ENCODE results near the gene CSTB.

Gene CSTB

DNA sequence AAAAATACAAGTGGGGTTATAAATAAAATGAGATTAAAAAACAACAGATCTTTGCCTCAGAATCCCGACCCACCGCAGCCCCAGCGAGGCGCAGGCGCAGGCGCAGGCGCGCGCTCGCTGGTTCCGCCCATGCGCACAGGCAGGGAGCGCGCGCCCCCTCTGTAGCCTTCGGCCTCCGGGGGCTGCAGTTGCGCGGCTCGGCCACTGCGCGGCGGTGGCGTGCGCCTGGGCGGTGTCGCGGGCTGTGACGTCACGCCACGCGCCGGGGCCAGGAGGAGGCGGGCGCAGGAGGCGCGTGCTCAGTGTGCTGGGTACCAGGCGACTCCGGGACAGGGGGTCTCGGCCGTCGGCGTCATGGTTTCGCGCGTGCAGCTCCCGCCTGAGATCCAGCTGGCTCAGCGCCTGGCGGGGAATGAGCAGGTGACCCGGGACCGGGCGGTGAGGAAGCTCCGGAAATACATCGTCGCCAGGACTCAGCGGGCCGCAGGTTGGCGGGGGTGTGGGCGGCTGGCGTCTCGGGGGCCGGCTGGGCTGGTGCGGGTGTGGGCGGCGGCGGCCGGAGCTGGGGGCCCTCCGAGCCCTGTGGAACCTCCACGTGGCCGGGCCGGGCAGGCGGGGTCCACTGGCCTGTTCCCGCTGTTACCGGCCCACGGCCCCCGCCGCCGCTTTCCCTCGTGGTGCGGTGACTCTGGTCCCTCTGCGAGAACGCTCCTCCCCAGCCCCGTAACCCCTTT lies 13.3 kb upstream of the CSTB start, which contains the start of gene RRP1:
Gene RRP1 (plus strand): TSS at position 302 of the 734 bp plus-strand sequence. CDS start 53 bp downstream, at position 355.
- peak; percentile 32 for DNase-seq

DNA sequence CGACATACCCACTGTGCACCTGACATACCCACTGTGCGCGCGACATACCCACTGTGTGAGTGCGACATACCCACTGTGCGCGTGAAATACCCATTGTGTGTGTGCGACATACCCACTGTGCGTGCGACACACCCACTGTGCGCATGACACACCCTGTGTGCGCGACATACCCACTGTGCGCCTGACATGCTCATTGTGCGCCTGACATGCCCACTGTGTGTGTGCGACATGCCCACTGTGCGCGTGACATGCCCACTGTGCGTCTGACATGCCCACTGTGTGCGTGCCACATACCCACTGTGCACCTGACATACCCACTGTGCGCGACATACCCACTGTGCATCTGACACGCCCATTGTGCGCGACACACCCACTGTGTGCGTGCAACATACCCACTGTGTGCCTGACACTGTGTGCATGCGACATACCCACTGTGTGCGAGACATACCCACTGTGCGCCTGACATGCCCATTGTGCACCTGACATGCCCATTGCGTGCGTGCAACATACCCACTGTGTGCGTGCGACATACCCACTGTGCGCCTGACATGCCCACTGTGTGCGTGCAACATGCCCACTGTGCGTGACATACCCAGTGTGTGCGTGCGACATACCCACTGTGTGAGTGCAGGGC lies 10.8 kb upstream of the CSTB start:
- DNase-seq, result no peak

DNA sequence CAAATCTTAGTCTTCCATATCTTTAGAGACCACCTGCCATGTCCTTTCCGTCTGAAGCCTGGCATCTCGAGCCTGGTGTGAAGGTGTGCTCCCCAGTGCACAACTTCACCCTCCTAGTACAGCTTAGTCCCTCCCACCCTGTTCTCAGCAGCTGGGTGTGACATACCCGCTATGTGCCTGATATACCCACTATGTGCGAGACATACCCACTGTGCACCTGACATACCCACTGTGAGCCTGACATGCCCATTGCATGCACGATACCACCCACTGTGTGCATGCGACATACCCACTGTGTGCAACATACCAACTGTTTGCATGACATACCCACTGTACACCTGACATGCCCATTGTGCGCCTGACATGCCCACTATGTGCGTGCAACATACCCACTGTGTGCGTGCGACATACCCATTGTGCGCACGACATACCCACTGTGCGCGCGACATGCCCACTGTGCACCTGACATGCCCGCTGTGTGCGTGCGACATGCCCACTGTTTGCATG lies 10.2 kb upstream of the CSTB start:
- DNase-seq, result no peak

DNA sequence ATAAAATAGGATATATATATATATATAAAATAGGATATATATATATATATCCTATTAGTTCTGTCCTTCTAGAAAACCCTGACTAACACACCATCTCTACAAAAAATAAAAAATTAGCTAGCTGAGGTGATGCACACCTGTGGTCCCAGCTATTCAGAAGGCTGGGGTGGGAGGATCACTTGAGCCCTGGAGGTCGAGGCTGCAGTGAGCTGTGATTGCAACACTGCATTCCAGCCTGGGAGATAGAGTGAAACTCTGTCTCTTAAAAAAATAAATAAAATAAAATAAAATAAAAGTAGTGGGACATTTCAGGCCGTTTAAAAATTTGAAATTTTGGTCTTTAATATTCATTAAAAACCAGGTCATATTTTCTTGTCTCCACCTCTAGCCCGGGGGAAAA lies 9.0 kb upstream of the CSTB start:
- no peak for DNase-seq

DNA sequence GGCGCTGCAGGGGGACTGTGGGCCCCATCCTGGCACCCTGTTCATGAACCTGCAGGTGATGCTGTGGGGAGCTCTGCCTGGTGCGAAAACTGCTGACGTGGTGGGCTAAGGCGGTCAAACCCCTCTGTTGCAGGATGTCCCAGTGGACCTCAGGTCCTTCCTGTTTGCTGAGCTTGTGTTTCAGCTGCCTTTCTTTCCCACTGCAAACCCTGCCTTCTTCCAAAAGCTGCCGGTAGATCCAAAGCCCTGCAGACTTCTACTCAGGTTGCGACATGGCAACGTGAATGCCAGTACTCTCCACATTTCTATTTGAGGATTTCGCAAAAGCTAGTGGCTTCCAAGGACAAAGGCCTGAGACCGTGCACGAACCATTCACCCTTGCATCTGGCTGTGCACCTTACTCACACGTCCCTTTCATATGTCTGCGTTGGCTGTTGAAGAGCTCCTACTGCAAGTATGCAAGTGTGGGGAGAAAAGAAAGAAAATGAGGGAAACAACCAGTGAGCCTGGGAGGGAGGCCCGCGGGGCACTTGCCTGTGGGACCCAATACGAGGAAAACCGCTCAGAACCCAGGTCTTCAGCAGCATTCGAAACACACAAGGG lies 7.1 kb upstream of the CSTB start:
- DNase-seq, result no peak

DNA sequence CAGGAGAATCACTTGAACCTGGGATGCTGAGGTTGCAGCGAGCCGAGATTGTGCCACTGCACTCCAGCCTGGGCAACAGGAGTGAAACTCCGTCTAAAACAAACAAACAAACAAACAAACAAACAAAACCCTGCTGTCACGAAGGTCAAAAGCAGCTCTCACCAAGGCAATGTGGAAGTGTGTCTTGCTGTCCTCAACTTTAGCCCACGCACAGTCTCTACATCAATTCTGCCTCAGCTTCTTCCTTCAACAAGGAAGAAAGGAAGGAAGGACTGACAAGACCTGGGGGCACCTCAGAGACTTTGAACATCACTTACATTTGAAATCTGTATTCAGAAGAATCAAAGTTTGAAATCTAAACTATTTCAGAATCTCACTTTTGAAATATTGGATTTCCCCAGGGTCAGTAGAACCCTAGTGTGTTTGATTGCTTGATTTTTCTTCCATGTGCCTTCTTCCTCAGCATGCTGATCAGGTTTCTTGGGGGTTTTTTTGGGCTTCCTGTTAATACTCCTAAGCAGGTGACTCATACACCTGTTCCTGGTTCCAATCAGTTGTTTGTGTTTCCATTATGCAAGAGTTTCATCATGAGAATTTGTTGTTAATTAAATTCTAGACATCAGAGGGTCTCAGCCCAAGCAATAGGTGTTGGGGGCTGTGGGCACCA lies 6.5 kb upstream of the CSTB start:
- DNase-seq, result no peak

DNA sequence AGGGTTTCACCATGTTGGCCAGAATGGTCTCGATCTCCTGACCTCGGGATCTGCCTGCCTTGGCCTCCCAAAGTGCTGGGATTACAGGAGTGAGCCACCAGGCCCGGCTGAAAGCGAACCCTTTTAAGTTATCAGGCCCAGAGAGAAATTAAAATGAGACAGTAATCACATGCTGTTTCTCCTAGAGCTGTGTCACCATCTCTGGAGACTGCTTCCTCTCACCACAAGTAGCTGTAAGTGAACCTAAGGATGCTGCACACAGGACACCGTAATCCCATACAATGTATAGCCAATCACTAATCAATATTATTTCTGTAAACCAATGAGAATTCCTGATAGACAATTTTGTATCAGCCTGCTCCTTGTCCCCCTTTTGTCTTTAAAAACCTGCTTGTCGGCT lies 5.7 kb upstream of the CSTB start:
- DNase-seq, result no peak

DNA sequence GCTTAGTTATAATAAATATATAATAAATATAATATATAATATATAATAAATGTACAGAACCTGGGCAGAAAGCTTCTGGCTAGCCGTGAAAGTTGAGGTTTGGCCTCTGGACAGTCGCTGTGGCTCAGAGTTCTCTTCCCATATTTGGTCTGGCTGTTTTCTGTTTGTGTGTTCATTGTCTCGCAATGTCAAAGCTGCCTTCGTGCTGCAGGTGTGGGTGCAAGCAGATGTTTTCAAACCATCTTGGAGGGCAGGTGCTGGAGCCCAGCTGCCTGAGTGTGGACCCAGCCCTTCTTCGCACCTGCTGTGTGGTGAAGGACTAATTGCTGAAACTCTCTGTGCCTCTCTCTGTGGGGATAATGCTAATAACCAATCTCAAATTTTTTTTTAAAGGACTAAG lies 3.6 kb upstream of the CSTB start:
- no peak for DNase-seq

DNA sequence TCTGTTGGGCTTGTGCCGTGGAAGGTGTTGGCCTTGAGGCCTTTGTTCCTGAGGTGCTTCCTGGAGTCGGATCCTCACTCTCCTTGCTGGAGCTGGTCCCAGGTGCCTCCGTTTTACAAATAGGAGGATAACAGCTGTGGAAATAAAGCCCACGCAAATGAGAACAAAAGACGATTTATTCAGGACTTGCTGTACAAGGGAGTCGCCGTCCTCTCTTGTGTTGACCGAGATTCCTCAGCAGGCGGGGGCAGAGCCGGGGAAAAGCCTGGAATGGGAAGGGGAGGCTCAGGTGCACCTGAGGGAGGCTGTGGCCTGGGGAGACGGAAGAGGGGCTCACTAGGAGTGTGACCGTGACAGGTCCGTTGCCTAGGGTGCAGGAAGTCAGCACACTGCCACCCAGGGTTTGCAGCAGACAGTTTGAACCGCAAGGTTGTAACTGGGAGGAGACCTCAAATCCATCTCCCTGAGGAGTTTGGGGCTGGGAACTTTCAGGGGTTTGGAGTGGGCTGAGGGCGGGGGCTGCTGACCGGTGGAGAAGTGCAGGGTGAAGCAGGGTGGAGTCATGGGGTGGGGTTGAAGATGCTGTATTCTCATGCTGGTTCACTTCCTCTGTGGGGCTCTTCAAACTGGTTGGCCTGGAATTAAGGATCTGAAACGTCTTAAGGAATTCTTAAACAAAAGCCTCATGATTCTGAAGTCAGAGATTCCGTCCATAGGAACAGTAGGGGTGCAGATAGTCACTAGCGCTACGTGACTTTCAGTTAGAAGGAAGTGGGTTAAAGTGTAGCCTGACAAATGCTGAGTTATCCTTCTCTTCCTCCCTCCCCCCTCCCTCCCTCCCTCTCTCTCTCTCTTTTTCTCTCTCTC lies 2.6 kb upstream of the CSTB start:
- DNase-seq, result no peak

DNA sequence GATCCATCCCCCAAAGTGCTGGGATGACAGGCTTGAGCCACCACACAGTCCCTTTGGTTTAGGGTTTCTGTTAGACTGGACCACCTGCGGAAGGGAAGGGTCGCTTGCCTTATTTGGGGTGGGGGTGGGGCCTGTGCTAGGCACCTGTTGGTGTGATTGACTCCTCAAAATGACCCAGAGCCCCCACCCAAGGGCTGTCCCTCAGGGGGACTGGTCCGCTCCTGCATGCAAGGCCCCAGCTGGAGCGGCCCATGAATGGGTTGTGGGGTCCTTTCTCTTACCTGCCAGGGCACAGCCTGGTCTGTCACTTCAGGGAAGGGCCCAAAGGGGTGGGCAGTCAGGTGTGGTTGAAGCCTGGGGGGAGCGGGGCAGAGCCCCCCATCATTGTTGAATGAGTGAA lies 1.8 kb upstream of the CSTB start:
- no peak for DNase-seq

DNA sequence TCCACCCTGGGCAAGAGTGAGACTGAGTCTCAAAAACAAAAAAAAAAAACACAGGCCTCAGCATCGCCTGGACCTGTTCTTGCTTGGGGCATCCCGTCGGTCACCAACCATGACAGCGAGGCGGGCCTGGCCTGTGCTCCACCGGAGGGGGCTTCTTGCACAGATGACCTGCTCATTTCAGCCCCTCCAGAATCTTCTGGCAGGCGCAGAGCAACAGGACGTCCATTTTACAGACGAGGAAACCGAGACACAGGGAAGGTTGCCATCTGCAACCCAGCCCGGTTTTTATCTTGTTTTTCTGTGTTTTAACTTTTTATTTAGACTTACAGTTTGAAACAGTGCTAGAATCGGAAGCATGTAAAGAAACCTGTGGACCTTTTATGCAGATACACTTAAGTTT lies 918 bp downstream of the CSTB start:
- DNase-seq, result no peak

DNA sequence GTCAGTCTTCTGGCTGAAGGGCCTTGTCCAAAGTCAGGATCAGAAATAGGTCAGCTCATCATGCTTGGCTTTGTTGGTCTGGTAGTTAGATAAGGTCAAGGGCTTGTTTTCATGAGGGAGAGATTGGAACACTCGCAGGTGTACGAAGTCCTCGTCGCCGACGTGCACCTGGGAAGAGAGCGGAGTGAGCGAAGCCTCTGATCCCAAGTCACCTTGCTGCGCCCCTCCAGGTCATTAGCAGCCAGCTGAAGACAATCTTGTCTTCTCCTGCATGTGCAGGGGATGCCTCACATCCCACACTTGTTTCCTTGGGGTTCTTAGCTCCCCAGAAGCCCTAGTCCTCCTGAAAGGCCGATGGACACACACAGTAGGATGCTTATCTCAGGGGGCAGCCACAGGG lies 1.9 kb downstream of the CSTB start:
- DNase-seq, result no peak

DNA sequence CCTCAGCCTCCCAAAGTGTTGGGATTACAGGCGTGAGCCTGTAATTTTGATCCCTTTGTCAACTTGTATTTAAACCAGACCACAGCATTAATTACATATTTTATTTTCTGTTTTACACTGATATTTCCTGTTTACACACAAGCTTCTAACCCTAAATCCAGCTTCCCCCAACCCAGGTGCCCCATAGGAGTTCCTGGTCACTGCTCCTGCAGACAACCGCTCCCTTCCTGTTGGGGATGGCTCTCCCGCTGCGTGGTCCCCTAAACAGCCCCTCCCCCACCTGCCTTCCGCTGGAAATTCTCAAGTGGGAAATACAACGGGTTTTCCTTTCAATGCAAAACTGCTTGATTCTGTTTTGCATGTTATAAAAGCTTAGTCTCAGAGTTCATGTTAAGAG lies 3.7 kb downstream of the CSTB start:
- no peak for DNase-seq

DNA sequence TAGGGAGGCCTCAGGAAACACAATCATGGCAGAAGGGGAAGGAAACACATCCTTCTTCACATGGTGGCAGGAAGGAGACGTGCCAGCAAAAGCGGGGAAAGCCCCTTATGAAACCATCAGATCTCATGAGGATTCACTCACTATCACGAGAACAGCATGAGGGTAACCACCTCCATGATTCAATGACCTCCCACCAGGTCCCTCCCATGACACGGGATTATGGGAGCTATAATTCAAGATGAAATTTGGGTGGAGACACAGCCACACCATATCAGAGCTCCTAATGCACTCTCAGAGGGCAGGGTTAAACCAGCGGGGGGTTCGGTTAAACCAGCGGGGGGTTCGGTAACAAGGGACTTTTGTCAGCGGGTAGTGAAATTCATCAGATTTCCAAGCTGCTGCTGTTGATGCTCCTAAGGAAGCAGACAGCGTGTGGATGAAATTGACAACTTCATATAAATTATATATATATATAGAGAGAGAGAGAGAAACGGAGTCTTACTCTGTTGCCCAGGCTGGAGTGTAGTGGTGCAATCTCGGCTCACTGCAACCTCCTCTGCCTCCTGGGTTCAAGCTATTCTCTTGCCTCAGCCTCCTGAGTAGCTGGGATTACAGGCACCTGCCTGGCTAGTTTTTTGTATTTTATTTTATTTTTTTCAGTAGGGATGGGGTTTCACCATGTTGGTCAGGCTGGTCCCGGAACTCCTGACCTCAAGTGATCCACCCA lies 4.2 kb downstream of the CSTB start:
- no peak for DNase-seq

DNA sequence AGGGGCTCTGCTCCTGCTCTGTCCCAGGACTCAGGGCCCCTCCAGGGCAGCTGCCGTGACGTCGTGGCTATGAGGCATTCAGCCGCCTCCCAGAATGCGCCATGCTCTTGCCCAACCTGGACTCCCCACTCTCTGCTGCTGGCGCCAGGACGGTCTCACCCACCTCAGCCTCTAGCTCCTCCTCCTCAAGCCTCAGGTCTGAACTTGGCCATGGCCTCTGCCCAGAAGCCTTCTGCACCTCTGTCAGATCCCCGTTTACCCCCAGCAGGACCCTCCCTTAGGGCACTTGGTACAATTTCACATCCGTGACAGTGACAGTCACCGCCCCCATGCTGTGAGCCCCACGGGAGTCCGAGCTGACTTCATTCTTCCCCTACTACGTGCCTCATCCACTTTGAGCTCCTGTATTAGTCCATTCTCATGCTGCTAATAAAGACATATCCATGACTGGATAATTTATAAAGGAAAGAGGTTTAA lies 4.9 kb downstream of the CSTB start:
- no peak for DNase-seq

DNA sequence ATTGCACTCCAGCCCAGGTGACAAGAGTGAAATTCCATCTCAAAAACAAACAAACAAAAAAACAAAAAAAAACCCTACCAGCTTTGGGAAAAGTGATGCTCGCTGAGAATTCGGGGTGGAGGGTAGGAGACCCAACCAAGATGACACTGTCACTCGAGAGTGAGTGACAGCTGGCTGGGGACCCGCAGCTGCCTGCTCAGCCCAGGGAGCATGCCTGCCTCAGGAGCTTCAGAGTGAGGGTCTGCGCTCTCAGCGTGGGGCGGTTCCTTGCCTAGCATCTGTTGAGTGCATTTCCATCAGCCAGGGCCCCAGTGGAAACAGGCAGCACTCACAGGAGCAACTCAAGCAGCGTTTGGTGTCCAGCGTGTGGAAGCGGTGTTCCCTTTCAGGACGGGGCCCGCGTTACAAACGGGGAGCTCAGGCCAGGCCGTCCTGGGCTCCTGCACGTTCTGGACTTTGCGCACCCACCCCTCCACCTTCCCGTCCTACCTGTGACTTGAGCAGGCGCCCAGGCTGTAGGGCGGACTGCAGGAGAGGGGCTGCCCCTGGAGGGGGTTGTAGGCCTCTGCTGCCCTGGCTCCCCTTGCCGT lies 5.9 kb downstream of the CSTB start:
- no peak for DNase-seq

DNA sequence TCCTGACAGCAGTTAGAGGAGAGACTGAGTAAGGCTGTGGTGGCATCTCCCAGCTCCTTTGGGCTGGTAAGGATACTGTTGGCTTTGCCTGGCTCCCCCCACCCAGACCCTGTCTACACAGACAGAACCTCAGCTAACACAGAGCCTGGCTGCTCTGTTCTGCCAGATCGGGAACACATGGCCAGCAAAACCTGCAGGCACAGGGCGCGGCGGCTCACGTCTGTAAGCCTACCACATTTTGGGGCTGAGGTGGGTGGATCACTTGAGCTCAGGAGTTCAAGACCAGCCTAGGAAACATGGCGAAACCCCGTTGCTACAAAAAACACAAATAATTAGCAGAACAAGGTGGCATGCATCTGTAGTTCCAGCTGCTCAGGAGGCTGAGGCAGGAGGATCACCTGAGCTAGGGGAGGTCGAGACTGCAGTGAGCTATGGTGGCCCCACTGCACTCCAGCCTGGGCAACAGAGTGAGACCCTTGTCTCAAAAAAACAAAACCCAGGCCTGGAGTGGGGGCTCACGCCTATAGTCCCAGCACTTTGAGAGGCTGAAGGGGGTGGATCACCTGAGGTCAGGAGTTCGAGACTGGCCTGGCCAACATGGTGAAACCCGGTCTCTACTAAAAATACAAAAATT lies 6.7 kb downstream of the CSTB start:
- no peak for DNase-seq

DNA sequence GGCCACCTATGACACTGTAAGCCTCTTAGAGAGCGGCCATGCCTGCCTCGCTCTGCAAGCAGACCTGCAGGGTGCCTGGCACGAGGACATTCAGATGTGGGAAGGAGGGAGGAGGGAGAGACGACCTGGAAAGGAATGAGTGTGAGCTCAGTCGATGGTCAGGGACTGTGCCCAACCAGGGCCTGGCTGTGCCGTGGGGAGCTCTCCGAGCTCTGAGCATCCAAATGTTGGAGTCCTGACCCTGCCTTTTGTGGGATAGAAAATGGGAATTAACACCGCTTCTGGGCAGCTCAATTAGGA lies 7.3 kb downstream of the CSTB start:
- no peak for DNase-seq

DNA sequence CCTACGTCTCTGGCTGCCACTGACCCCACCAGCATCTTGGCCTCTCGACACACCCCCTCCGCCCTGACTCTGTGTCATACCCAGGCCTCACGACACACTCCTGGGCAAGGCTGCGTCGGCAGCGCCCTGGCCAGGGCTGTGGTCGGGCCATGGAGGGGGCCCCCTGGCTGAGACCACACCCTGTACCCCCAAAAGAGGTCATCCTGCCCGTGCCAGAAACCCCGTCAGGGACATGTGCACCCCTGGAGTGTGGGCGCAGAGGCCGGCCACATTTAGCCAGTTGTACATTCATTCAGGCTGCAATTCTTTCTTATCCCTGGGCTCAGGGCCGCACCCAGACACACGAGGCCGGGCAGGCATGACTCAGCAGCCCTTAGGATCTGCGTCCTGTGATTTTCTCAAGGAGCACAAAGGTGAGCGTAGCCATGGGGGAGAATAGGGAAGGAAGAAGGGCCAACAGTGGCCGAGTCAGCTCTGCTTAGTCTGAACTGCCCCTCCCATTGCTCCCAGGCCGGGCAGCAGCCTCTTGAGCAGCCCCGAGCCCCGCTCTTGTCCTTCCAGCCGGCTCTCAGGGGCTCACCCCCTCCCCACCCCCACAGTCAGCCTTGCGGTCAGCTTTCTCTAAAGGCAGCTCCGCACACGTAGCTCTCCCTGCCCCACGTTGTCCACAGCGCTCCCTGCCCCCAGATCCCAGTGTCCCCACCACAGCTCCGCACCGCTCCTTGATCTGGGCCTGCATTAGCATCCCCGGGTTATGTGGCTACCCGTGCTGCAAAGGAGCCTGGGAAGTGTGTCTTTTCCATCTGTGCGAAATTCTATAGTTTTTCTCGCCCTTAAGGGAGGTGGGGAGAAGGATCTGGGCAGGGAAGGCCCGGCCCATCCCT lies 7.9 kb downstream of the CSTB start:
- no peak for DNase-seq

DNA sequence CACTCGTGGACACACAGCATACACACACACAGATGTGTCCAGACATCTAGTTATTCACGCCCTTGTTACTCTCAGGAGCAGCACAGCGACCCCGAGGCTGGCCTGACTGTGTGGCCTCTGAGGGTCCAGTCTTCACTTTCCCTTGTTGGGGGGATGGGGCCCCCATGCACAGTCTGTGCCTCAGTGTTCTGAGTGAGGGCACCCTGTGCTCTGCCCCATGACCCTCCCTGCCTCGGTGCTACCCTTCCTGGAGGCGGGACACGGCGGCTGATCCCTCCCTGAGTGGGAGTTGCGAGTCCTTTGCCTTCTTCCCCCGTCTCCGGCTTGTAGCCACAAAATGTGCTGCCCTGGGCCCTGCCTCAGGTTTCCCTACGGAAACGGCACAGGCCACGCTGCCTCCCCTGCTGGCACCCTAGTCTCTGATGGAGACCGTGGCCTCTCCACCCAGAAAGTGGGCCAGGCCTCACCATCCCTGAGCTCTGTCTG lies 8.6 kb downstream of the CSTB start:
- no peak for DNase-seq

Data from NCI-H2081 treated with DMSO at 0.1 percent for 48 hours (cell line).